ENCODE results near the gene PJA2.
"Not testable (repeated sequence)": the region's sequence is repeated elsewhere in the genome, so short reads cannot be mapped to it uniquely, and the experiment has no call there.

Gene PJA2, protein sequence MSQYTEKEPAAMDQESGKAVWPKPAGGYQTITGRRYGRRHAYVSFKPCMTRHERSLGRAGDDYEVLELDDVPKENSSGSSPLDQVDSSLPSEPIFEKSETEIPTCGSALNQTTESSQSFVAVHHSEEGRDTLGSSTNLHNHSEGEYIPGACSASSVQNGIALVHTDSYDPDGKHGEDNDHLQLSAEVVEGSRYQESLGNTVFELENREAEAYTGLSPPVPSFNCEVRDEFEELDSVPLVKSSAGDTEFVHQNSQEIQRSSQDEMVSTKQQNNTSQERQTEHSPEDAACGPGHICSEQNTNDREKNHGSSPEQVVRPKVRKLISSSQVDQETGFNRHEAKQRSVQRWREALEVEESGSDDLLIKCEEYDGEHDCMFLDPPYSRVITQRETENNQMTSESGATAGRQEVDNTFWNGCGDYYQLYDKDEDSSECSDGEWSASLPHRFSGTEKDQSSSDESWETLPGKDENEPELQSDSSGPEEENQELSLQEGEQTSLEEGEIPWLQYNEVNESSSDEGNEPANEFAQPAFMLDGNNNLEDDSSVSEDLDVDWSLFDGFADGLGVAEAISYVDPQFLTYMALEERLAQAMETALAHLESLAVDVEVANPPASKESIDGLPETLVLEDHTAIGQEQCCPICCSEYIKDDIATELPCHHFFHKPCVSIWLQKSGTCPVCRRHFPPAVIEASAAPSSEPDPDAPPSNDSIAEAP

DNA sequence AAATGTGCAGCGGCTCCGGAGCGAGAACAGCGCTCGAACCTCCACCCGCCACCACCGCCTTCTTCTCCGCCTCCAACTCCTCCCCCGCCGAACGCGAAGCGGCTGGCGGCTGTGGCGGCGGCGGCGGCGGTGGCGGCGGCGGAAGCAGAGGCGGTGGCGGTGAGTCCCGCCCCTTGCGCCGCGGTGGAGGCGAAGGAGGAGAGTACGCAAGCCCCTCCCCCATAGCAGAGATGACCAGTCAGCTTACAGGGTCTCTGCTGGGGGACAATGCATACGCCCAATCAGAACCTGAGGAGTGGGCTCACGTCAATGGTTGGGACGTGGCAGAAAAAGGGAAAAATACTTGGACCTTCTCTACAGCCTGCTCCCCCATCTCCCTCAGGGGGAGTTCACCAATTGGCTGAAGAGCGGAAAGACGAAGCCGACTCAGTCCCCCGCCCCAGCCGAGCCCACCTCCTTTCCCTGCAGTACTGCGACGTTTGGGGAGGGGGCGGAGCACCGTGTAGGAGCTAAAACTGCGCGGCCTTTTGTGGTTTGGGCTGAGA lies at the start of gene PJA2:
Gene PJA2 (minus strand): TSS at position 131 of the 545 bp plus-strand sequence. CDS start 26,541 bp downstream, outside the sequence.
- peak; percentile 94 for DNase-seq

DNA sequence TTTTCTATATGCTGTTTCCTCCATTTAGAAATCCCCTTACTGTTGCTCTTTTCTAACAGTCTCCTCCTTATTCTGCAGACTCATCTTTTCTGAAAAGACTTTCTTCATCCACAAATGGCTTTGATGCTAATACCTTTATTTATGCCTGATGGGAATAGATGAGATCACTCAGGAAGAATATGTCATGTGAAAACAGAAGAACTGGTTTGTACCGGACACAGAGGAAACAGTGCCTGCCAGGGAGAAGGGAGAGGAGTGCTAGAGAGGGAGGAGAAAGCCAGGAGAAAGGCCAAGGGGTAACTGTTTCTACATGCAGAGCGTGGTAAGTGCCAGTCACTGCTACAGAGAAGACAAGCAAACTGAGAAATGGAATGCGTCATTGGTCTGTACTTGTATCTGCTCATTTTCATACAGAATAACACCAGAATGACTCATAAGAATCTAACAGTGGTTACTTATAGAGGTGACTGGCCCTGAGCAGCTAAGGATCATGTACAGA lies 45.9 kb upstream of the PJA2 start:
- no peak for DNase-seq

DNA sequence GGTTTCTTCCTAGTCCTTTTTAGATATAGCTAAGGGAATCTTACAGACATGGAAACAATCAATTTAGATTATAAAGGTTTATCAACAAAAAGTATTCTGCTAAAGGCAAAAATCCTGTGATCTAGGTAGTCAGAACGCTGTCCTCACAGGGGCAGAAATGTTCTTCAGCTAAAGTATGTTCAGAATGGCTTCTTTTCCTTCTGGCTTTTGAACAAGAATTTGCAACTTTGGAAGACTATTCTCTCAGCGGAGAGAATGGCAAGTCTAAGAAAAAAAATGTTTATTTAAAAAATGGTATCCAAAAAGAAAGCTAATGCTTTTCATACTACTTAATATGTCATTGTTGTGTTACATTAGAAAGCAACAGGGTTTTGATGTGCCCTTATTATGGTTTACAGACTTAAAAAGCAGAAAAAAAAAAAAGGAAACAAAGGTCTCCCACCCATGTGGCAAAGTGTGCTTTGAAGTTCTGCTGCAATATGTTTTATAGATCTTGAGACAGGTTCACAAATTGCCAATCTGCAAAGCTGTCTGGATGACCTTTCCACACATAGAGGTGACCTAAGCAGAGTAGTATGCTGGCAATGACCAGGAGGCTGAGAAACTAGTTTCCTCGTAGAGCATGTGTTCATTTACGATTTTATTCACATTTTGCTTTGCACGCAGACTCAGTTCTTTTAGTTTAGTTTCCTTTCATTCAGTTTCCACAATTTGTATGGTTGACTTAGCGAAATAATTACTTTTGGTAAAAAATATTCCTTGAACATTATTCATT lies 45.1 kb upstream of the PJA2 start:
- DNase-seq: no peak

DNA sequence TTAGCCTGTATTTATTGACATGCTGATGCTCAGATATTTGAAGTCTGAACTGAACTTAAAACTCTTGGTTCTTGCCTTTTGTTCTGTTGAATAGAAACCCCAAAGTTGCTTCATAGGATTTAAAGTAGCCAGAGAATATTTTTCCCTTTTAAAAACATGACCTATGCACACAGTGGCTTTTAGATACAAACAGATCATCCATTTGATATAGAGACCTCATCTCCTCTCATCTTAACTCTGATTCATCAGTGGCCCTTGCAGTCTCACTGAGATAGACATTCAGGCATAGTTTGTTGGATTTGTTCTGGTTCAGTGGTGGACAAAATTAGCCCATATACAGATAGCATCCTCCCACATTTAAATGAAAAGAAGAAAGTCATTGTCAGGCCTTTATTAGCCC lies 43.5 kb upstream of the PJA2 start:
- no peak for DNase-seq

DNA sequence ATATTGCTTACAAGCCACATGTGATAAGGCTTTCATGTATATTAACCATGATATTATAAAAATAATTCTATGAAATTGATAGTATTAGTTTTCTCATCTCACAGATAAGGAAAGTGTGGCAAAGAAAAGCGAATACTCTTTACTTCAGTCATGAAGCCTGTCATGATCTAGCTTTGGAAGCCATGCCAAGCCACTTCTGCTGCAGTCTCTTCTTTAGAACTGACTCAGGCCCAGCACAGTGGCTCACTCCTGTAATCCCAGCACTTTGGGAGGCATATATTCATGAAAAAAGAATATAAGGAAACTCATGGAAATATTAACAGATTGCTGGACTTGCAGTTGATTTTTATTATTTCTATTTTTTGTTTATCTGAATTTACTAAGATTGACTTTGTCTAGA lies 42.9 kb upstream of the PJA2 start:
- DNase-seq: no peak

DNA sequence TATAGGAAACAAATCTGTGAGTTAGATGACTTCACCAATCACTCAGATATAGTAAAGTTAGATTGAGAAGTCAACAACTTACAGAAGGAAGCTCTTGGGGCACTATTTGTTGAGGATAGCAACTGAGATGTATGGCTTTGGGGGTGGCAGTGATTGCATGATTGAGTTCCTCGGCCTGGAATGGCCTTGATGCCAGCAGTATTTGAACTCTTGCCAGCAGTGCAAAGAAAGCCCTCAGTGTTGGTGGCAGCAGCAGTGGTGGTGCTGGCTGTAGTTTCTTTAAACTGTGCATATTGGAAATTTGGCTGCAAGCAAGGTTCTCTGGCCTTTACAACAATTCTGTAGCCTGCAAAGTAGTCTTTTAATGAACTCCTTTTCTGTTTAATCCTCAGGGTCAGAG lies 41.4 kb upstream of the PJA2 start:
- no peak for DNase-seq

DNA sequence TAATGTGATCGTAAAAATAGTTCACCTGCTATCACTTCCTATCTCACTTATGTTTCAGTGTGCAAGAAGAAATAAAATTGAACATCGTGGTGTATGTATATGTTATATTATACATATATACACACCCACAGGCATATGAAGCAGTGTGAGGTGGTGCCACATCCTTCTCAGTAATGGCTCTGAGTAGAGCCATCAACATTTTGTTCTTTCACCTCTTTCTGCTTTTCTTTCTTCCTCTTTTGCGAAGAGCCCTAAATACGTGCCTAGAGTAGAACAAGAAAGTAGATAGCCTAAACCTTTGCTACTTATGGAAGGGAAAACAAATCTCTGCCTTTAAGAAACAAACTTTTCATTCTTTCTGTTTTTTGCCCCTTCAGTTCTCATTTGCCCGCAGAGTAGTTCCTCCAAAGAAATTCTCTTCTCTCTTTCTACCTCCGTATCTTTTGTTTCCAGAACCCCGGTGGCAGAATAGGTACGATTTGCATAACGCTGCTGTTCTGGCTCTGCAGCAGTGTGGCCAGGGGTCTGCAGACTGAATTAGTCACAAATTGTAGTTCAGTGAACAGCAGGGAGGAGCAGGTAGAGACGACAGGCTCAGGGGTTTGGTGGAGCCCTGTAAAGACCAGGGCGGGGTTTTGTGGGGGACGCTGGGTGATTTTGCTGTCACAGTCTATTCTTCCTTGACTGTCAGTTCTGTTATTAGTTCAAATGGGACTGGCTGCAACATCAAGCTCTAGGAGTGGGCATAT lies 40.5 kb upstream of the PJA2 start:
- DNase-seq: no peak

DNA sequence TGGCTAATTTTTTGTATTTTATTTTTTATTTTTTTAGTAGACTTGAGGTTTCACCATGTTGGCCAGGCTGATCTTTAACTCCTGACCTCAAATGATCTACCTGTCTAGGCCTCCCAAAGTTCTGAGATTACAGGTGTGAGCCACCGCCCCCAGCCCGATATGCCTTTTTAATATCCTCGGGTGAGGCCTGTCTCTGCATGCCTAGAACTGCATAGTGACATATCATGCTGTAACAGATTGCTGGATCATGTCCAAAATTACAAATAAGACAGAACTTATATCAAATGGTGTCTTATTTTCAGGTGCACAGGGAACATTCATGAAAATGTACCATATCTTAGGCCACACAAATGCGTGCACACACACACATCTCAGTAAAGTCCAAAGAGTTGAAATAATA lies 39.1 kb upstream of the PJA2 start:
- DNase-seq: no peak

DNA sequence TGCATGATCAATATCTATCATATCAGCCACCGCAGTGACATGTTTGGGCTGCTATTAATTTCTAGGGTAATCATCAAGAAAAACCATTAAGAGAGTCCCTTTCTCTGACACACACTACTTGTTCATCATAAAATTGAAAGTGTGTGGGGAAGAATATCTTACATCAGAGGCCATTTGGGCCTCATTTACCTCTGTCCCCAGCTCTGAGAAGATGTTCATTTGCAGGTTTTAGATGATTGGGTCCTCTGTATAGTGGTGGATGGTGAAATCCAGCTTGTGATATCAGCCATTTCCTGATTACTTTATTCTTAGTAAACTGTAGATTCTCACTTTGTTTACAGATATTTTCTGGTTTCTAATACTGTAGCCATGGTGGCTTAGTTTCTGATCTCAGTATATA lies 29.8 kb upstream of the PJA2 start:
- DNase-seq: no peak

DNA sequence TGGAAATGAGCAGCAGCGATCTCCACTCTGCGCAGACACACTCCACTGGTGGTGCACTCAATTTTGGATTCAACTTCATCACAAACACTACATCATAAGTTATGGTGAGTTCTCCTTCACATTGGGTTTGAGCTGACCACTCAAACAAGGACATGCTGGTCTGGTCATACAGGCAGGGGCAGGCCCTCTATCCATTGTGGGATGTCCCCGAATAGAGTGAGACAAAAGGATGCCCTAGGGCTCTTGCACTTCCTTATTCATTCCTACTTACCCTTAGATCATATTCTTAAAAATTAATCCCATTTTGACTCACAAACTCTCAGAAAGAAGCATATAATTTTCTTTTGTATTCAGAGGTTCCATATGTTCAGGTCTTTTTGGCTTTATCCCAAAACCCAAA lies 16.3 kb upstream of the PJA2 start:
- no peak for DNase-seq

DNA sequence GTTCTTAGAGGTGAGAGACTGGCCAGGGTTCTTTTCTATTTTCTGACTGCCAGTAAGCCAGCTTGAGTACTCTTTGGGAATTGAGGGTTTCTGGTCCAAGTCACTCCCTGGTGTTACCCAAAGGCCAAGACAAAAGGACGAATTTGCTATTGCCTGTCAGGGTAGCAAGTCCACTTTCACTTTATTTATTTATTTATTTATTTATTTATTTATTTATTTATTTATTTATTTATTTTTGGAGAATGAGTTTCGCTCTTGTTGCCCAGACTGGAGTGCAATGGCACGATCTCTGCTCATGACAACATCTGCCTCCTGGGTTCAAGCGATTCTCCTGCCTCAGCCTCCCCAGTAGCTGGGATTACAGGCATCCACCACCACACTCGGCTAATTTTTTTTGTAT lies 15.7 kb upstream of the PJA2 start:
- DNase-seq: not testable (repeated sequence)

DNA sequence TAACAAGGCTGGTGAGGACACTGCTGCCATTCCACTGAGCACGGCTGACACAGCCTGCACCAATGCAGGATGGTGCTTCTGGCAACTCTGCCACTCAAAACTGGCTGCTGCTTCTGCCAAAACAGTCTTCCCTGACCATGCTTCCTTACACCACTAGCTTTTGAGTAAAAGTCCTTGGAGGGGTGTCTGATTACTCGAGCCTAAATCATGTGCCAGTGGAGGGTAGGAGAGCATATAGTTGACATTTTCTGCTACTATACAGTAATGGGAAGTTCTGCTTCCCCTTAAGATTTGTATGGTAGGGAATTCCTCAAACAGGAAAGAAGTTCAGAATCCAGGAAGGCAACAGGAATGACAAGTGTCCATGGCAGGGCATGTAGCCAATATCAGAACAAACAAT lies 12.2 kb upstream of the PJA2 start:
- DNase-seq: no peak

DNA sequence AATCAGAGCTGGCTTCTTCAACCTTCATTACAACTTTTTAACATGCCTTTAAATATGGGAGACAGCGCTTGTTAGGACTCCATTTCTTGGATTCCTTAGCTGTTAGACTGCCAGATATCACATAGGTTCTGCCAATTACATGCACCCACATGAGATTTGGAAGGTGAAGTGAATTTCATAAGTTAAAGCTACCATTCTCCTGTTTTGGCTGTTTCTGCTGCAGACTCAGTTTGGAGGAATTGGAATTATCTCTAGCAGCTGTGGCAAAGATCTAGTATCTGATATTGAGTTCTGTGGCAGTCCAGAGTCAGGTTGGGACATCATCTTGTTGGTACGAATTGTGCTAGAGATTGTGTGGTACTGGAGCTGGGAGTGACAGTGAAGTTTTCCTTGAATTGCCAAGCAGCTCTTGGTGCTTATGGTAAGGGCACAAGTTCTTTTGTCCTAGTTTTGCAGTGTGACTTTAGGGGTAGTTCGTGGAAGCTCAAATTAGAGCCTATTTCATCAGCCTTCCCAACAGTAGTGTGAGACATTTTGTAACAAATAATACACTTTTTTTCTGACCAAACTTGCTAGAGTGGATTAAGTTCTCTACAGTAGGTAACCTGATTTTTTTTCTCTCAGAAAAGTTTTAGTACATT lies 9.1 kb upstream of the PJA2 start:
- no peak for DNase-seq

DNA sequence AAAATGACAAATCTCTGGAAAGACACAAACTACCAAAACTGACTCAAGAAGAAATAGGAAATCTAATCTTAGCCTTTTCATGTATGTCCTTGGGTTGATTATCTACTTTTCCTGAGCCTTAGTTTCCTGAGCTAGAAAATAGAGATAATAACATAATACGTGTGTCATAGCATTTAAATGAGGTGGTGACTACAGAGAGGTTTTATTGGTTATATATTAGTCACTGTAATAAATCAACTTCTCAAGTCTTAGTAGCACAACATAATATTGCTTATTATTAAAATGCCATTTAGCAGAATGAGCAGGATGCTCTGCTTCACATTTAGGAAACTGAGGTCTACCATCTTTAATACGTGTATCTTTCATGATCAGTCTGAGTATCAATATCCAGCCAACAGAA lies 7.1 kb upstream of the PJA2 start:
- no peak for DNase-seq

DNA sequence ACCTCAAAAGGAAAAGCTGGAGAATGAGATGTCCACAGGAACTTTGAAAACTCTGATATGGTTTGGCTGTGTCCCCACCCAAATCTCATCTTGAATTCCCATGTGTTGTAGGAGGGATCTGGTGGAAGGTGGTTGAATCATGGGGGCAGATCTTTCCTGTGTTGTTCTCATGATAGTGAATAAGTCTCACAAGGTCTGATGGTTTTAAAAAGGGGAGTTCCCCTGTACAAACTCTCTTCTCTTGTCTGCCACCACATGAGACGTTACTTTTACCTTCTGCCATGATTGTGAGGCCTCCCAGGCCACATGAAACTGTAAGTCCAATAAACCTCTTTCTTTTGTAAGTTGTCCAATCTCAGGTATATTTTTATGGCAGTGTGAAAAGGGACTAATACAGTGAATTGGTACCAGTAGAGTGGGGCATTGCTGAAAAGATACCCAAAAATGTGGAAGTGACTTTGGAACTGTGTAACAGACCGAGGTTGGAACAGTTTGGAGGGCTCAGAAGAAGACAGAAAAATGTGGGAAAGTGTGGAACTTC lies 4.2 kb upstream of the PJA2 start:
- not testable (repeated sequence) for DNase-seq

DNA sequence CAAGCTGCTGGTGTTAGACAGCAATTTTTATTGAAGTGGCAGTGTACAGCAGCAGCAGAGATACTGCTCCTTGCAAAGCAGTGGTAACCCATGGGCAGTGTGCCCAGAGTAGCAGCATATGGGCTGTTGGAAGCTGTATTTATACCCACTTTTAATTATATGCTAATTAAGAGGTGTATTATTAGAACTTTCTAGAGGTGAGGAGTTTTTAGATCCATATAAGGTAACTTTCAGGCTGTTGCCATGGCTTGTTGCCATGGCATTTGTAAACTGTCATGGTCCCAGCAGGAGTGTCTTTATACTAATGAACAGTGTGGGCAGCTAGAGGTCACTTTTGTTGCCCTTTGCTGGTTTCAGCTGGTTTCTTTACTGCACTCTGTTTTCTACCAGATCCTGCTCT lies 3.7 kb upstream of the PJA2 start:
- DNase-seq: no peak

DNA sequence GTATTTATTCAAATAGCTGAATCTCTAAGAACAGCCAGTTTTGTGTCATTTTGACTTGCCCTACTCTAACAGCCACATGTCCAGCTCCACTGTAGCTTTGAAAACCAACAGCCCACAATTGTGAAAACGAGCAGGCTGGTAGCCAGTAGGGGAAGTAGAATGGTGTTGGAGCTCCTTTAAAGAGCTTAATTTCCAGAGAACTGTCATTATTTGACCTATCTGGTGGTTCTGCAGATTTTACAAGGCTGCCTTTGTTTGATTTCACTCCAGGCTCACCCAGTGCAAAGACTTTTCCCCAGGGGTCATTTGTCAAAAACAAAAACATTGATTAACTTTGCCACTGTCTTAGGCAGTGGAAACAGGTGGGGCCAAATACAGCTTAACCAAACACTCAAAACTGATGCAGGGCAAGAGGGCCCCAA lies 3.2 kb upstream of the PJA2 start:
- no peak for DNase-seq

DNA sequence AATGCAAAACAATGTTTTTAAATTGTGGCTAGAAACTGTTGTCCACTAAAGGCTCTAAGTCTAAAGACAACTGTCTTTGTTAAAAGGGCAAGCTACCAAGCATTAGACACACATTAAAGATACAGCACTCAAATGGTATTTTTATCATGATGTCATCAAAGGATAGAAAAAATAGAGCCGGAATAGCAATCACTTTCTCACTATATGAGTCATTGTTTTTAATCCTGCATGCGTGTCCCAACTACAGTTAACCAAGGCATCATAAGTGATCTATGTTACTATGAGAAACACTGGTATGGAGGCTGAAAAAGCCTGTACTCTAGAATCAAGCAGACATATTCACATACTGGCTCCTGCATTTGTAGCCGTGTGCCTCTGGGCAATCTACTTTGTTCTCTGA lies 1.9 kb upstream of the PJA2 start:
- no peak for DNase-seq

DNA sequence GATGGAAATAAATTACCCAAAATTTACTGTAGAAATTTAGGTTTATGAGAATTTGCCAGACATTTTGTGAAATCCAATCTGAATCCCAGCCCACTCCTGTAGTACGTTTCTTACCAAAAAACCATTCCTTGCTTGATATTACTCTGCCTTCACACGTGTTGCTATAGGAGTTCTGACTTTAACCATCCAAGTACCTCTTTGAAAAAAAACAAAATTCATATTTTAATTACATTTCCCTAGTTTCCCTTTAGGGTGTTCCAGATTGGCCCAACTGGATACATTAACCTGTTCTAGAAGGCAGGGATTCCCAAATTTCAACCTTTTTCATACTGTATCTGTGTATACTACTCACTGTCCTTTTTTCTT lies 1.4 kb upstream of the PJA2 start:
- DNase-seq: no peak

DNA sequence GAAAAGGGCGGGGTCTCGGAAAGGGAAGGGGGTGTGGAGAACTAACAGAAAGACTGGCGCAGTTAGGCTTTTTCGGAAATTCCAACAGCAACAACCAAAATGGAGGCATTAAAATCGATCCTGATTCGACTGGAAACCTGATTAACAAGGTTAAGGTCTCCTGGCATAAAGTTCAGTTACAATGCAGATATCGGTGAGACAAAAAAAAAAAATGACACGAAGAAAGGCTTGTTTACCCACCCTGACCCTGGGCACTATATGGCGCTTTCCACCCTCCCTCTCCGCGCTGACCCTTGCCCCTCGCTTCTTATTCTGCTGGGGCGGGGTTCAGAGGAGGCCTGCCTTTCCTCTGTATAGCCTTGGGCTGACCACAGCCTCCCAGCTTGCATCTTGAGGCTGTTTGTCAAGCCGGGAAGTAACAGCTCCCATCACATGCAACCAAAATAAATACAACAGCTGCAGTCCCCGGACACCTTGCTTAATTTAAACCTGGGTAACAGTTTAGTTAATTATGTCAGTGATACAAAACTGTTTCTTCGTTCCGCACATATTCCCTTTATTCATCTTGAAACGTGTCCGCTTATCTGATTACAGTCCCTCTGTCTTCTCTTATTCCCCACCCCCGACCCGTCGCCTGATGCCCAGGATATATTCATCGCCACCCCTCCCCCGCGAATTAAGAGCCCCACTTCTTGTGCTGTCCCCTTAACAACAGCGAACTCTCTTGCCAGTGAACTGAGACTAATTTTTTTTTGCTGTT lies 795 bp upstream of the PJA2 start:
- DNase-seq: peak; percentile 39

All from activated gamma-delta T cell treated with Interleukin-2 at 50 U/mL for 16 hours (primary cell).